SK-N-SH (cell line): Measurements from ENCODE around the gene PRKCB. TPM values are rescaled to one million over a fixed set of nuclear protein-coding genes. Genes with fewer than 3 reads are reported as not detected.

Source experiments
- CTCF ChIA-PET: fragments of 300-600, 350-600 bp; formaldehyde crosslinking; extraction: SDS; loops from one replicate; lab custom pipeline; 2021; lab: Yijun Ruan, JAX
- POLR2A ChIA-PET: fragments of 350-600 bp; sonication (Branson Sonifier 250); formaldehyde crosslinking; extraction: SDS; loops from one replicate; lab custom pipeline; 2020; ENCODE audit warnings: antibody characterized with exemption, inconsistent platforms; lab: Yijun Ruan, JAX
- DNase-seq: peaks from one replicate; pipeline ENCODE4 v3.0.0; 2012
- H2AFZ ChIP-seq: fragments of 200-600 bp; sonication (generic); 2 replicates; pipeline ENCODE4 v1.8.1; 2016; ENCODE audit warnings: antibody characterized with exemption, mild to moderate bottlenecking, low read depth
- H3F3A ChIP-seq: fragments of 200-600 bp; sonication (generic); replicated peaks from 2 replicates; pipeline ENCODE3; 2016; ENCODE audit warnings: antibody characterized with exemption, mild to moderate bottlenecking; ENCODE audit not compliant: insufficient read depth
- H3K27ac ChIP-seq, 2 experiments: fragments of 200-500 bp in 1 of 2; fragments of 200-600 bp in 1 of 2; sonication (Bioruptor generic) in 1 of 2; sonication (generic), shearing (Covaris generic) in 1 of 2; 2 replicates each; pipeline versions ENCODE4 v1.5.1 to v1.6.1; 2014 to 2016; ENCODE audit warnings: low read depth in 2 of 2, inconsistent platforms in 1 of 2, low read length in 1 of 2, mild to moderate bottlenecking in 1 of 2, mixed read lengths in 1 of 2
- H3K27me3 ChIP-seq: fragments of 200-600 bp; sonication (generic), shearing (Covaris generic); 2 replicates; pipeline ENCODE4 v1.6.1; 2016; ENCODE audit warnings: mixed run types; ENCODE audit not compliant: insufficient read depth
- H3K36me3 ChIP-seq, 2 experiments: fragments of 200-500 bp in 1 of 2; fragments of 200-600 bp in 1 of 2; sonication (Bioruptor generic) in 1 of 2; sonication (generic) in 1 of 2; replicated peaks in 1 of 2; 2 replicates each; pipeline versions ENCODE3 to v1.5.1; 2014 to 2016; ENCODE audit warnings: low read length in 1 of 2, mild to moderate bottlenecking in 1 of 2; ENCODE audit not compliant: insufficient read depth in 2 of 2, control insufficient read depth in 1 of 2
- H3K4me1 ChIP-seq, 2 experiments: fragments of 200-500 bp in 1 of 2; fragments of 200-600 bp in 1 of 2; sonication (Bioruptor generic) in 1 of 2; sonication (generic), shearing (Covaris generic) in 1 of 2; 2 replicates each; pipeline versions ENCODE4 v1.5.1 to v1.6.1; 2014 to 2016; ENCODE audit warnings: low read depth in 1 of 2, low read length in 1 of 2, mixed run types in 1 of 2; ENCODE audit not compliant: insufficient read depth in 2 of 2, control insufficient read depth in 1 of 2
- H3K4me2 ChIP-seq: fragments of 200-600 bp; sonication (generic), shearing (Covaris generic); 2 replicates; pipeline ENCODE4 v1.6.1; 2017; ENCODE audit warnings: mixed run types
- H3K4me3 ChIP-seq, 2 experiments: fragments of 200-500 bp in 1 of 2; fragments of 200-600 bp in 1 of 2; sonication (Bioruptor generic) in 1 of 2; sonication (generic), shearing (Covaris generic) in 1 of 2; 2 replicates each; pipeline versions ENCODE4 v1.5.1 to v1.8.1; 2014 to 2016; ENCODE audit warnings: low read depth in 2 of 2, inconsistent platforms in 1 of 2, low read length in 1 of 2, mild to moderate bottlenecking in 1 of 2, mixed read lengths in 1 of 2, moderate library complexity in 1 of 2
- H3K79me2 ChIP-seq: fragments of 200-600 bp; sonication (generic); 2 replicates; pipeline ENCODE4 v1.8.1; 2017; ENCODE audit warnings: mild to moderate bottlenecking; ENCODE audit not compliant: insufficient read depth
- H3K9ac ChIP-seq: fragments of 200-600 bp; sonication (generic); 2 replicates; pipeline ENCODE4 v1.6.1; 2017; ENCODE audit warnings: mixed run types
- H3K9me2 ChIP-seq: fragments of 200-600 bp; sonication (generic); 2 replicates; pipeline ENCODE4 v1.6.1; 2017; ENCODE audit warnings: mixed run types
- H3K9me3 ChIP-seq: fragments of 200-600 bp; sonication (generic); 2 replicates; pipeline ENCODE4 v1.6.1; 2017; ENCODE audit warnings: mixed run types, mild to moderate bottlenecking, moderate library complexity
- H4K20me1 ChIP-seq: fragments of 200-600 bp; sonication (generic); 2 replicates; pipeline ENCODE4 v1.6.1; 2017; ENCODE audit warnings: mild to moderate bottlenecking, mixed run types; ENCODE audit not compliant: insufficient read depth
- CHD2 ChIP-seq: fragments of 150-350 bp; IDR thresholded peaks from 2 replicates; pipeline ENCODE4 v1.6.1; 2018; ENCODE audit warnings: low read length; ENCODE audit not compliant: partially characterized antibody
- ELF1 ChIP-seq: IDR thresholded peaks from 2 replicates; pipeline ENCODE4 v1.4.0; 2012
- EZH2phosphoT487 ChIP-seq: fragments of 200-600 bp; sonication (generic); IDR thresholded peaks from 2 replicates; pipeline ENCODE4 v1.6.1; 2017; ENCODE audit warnings: low read depth, mixed run types, mild to moderate bottlenecking, antibody characterized with exemption, moderate library complexity, borderline replicate concordance
- MEF2A ChIP-seq: IDR thresholded peaks from 2 replicates; pipeline ENCODE4 v1.4.0; 2012; ENCODE audit warnings: low read depth, borderline replicate concordance
- NRF1 ChIP-seq: IDR thresholded peaks from 2 replicates; pipeline ENCODE4 v1.6.1; 2012; ENCODE audit warnings: low read depth, mild to moderate bottlenecking, low read length
- RCOR1 ChIP-seq: fragments of 150-350 bp; IDR thresholded peaks from 2 replicates; pipeline ENCODE4 v1.6.1; 2017; ENCODE audit warnings: antibody characterized with exemption, low read length
- RXRA ChIP-seq: IDR thresholded peaks from 2 replicates; pipeline ENCODE4 v1.4.0; 2012; ENCODE audit warnings: low read depth, mild to moderate bottlenecking, borderline replicate concordance
- SMC3 ChIP-seq: IDR thresholded peaks from 2 replicates; pipeline ENCODE4 v1.6.1; 2012; ENCODE audit warnings: low read depth, low read length, improper control_type of control experiment
- TAF1 ChIP-seq: IDR thresholded peaks from 2 replicates; pipeline ENCODE4 v1.6.1; 2012; ENCODE audit warnings: low read depth, mild to moderate bottlenecking, low read length, moderate library complexity, borderline replicate concordance
- WGBS: methylation state at CpG from one replicate; pipeline ENCODE4 v1.1.6; 2017; ENCODE audit warnings: low lambda C conversion rate; 5-methylcytosine and 5-hydroxymethylcytosine counted together
- polyA plus RNA-seq, 3 experiments: library from polyadenylated mRNA; depleted of rRNA; stranded (reverse); fragments of >200 nt; gene quantifications; 2 replicates each; pipeline ENCODE4 v1.2.3, GENCODE V29; 2012
- TF ChIP-seq, protein P1 (sequence below): fragments of 150-350 bp; IDR thresholded peaks from 2 replicates; pipeline ENCODE4 v1.6.1; 2017; ENCODE audit warnings: antibody characterized with exemption, low read length, low read depth, borderline replicate concordance
- TF ChIP-seq, protein P2 (sequence below): fragments of 200-600 bp; sonication (generic); IDR thresholded peaks from 2 replicates; pipeline ENCODE4 v1.6.1; 2017; ENCODE audit warnings: antibody characterized with exemption, mild to moderate bottlenecking, moderate library complexity
- TF ChIP-seq, protein P3 (sequence below): IDR thresholded peaks from 2 replicates; pipeline ENCODE4 v1.6.1; 2012; ENCODE audit warnings: mild to moderate bottlenecking, low read depth, low read length, moderate library complexity

PRKCB gene
- polyA plus RNA-seq, 1 of the 3 experiments (the other 2 are of a cell fraction) = 0.12 TPM

DNA sequence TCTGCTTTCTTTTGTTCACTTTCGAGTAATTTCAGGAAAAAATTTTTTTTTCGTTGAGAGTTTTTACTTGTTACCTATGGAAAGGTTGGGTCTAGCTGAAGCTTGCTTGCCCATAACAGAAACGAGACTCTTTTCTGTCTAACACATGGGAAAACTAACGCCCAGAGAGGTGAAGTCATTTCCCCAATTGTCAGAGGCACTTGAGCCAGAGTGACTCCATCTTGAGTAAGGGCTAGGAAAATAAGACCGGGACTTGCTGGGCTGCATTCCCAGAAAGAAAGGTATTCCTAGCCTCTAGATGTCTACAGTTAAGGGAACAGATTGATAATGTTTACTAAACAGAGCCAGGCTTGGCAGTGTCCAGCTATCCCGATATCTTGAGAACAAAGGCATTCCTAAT, 26.8 kb downstream of the PRKCB start:
- Histone ChIP-seq H2AFZ (no peak overlapping the region), H3K9me2 (no peaks in the 10 kb centered on the region), H3K27ac (no peak overlapping the region), H3K4me2 (no peak overlapping the region), H3K36me3 (no peaks in the 10 kb centered on the region), H3F3A (no peaks in the 10 kb centered on the region), H3K4me1 (peaks cover 0 to 20% of the 10 kb centered on the region in 2 experiments; a peak in 1 of 4 replicates), H4K20me1 (no peaks in the 10 kb centered on the region), H3K79me2 (no peaks in the 10 kb centered on the region), H3K27me3 (no peaks in the 10 kb centered on the region), H3K9me3 (no peaks in the 10 kb centered on the region), H3K9ac (no peak overlapping the region), H3K4me3 (no peak overlapping the region)
- ChIA-PET POLR2A (no interaction called here), CTCF (interaction anchor here (0.8 kb wide), 1 partner anchor 12 kb away, joined by 3 read pairs; no protein-coding TSS in a partner anchor)
- TF ChIP-seq, protein P1, sequence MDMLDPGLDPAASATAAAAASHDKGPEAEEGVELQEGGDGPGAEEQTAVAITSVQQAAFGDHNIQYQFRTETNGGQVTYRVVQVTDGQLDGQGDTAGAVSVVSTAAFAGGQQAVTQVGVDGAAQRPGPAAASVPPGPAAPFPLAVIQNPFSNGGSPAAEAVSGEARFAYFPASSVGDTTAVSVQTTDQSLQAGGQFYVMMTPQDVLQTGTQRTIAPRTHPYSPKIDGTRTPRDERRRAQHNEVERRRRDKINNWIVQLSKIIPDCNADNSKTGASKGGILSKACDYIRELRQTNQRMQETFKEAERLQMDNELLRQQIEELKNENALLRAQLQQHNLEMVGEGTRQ = no peak
- TF ChIP-seq RCOR1 (no peak), ELF1 (no peak), RXRA (no peak), MEF2A (no peak), CHD2 (no peak), NRF1 (no peak), EZH2phosphoT487 (no peak), SMC3 (no peak), TAF1 (no peak)
- TF ChIP-seq, protein P2, sequence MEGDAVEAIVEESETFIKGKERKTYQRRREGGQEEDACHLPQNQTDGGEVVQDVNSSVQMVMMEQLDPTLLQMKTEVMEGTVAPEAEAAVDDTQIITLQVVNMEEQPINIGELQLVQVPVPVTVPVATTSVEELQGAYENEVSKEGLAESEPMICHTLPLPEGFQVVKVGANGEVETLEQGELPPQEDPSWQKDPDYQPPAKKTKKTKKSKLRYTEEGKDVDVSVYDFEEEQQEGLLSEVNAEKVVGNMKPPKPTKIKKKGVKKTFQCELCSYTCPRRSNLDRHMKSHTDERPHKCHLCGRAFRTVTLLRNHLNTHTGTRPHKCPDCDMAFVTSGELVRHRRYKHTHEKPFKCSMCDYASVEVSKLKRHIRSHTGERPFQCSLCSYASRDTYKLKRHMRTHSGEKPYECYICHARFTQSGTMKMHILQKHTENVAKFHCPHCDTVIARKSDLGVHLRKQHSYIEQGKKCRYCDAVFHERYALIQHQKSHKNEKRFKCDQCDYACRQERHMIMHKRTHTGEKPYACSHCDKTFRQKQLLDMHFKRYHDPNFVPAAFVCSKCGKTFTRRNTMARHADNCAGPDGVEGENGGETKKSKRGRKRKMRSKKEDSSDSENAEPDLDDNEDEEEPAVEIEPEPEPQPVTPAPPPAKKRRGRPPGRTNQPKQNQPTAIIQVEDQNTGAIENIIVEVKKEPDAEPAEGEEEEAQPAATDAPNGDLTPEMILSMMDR = no peak
- TF ChIP-seq, protein P3, sequence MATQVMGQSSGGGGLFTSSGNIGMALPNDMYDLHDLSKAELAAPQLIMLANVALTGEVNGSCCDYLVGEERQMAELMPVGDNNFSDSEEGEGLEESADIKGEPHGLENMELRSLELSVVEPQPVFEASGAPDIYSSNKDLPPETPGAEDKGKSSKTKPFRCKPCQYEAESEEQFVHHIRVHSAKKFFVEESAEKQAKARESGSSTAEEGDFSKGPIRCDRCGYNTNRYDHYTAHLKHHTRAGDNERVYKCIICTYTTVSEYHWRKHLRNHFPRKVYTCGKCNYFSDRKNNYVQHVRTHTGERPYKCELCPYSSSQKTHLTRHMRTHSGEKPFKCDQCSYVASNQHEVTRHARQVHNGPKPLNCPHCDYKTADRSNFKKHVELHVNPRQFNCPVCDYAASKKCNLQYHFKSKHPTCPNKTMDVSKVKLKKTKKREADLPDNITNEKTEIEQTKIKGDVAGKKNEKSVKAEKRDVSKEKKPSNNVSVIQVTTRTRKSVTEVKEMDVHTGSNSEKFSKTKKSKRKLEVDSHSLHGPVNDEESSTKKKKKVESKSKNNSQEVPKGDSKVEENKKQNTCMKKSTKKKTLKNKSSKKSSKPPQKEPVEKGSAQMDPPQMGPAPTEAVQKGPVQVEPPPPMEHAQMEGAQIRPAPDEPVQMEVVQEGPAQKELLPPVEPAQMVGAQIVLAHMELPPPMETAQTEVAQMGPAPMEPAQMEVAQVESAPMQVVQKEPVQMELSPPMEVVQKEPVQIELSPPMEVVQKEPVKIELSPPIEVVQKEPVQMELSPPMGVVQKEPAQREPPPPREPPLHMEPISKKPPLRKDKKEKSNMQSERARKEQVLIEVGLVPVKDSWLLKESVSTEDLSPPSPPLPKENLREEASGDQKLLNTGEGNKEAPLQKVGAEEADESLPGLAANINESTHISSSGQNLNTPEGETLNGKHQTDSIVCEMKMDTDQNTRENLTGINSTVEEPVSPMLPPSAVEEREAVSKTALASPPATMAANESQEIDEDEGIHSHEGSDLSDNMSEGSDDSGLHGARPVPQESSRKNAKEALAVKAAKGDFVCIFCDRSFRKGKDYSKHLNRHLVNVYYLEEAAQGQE = no peak
- 17% methylated on average over 6 of the region's 6 CpGs for WGBS
- no peak for DNase-seq
